ACC112 (cell line): ENCODE results near the gene RBM22.

Experiments
- H2AFZ ChIP-seq: fragments of 200-600 bp; sonication (generic); one replicate; pipeline ENCODE4 v1.6.0; 2017; ENCODE audit warnings: antibody characterized with exemption, low read length; ENCODE audit not compliant: unreplicated experiment
- H3K27ac ChIP-seq: fragments of 200-600 bp; sonication (generic); 2 replicates; pipeline ENCODE4 v1.5.1; 2014; ENCODE audit warnings: low read depth, mild to moderate bottlenecking, antibody characterized with exemption, low read length, moderate library complexity
- H3K27me3 ChIP-seq: fragments of 200-600 bp; sonication (generic); 2 replicates; pipeline ENCODE4 v1.6.1; 2014; ENCODE audit warnings: mild to moderate bottlenecking, antibody characterized with exemption, low read length, moderate library complexity, mixed read lengths; ENCODE audit not compliant: insufficient read depth
- H3K36me3 ChIP-seq: fragments of 200-600 bp; sonication (generic); 2 replicates; pipeline ENCODE4 v1.6.1; 2016; ENCODE audit warnings: mild to moderate bottlenecking, antibody characterized with exemption, low read length, moderate library complexity, mixed read lengths; ENCODE audit not compliant: insufficient read depth
- H3K4me1 ChIP-seq: fragments of 200-600 bp; sonication (generic); one replicate; pipeline ENCODE4 v1.6.1; 2016; ENCODE audit warnings: low read length, mixed read lengths; ENCODE audit not compliant: insufficient read depth, unreplicated experiment, control insufficient read depth
- H3K4me3 ChIP-seq: fragments of 200-600 bp; sonication (generic); 2 replicates; pipeline ENCODE4 v1.5.1; 2014; ENCODE audit warnings: mild to moderate bottlenecking, low read depth, low read length
- H3K79me2 ChIP-seq: fragments of 200-600 bp; sonication (generic); one replicate; pipeline ENCODE4 v1.6.0; 2016; ENCODE audit warnings: low read length; ENCODE audit not compliant: control insufficient read depth, unreplicated experiment, insufficient read depth

The RBM22 gene

GRCh38 chr5:150710165-150710564 lies 9.3 kb upstream of the RBM22 start:
- H2AFZ ChIP-seq = no peak overlapping the region
- H3K4me3 ChIP-seq = no peak overlapping the region
- no peak overlapping the region for H3K27ac ChIP-seq
- no peaks in the 10 kb centered on the region for H3K4me1 ChIP-seq
- H3K79me2 ChIP-seq = no peaks in the 10 kb centered on the region
- H3K36me3 ChIP-seq = peaks cover 28% of the 10 kb centered on the region
- no peaks in the 10 kb centered on the region for H3K27me3 ChIP-seq

- no peak overlapping the region for H3K4me3 ChIP-seq
- no peaks in the 10 kb centered on the region for H3K27me3 ChIP-seq
- H3K4me1 ChIP-seq = no peaks in the 10 kb centered on the region
- H3K79me2 ChIP-seq = no peaks in the 10 kb centered on the region
- H2AFZ ChIP-seq = no peak overlapping the region
- H3K27ac ChIP-seq = no peak overlapping the region
- H3K36me3 ChIP-seq = peaks cover 15% of the 10 kb centered on the region
These were observed 6.0 kb upstream of the RBM22 start for GRCh38 chr5:150706776-150707390.

GRCh38 chr5:150703762-150704161 lies 2.9 kb upstream of the RBM22 start:
- Histone ChIP-seq H3K27ac (no peak overlapping the region), H3K79me2 (peaks cover 21% of the 10 kb centered on the region), H3K4me1 (peaks cover 14% of the 10 kb centered on the region), H3K36me3 (peaks cover 8% of the 10 kb centered on the region; the same call in 1 of the 2 replicates), H3K4me3 (no peak overlapping the region), H2AFZ (no peak overlapping the region), H3K27me3 (no peaks in the 10 kb centered on the region)

GRCh38 chr5:150700246-150700593 lies 642 bp downstream of the RBM22 start:
- Histone ChIP-seq H2AFZ (no peak overlapping the region), H3K36me3 (peaks cover 34% of the 10 kb centered on the region), H3K79me2 (peaks cover 24% of the 10 kb centered on the region), H3K27ac (peak overlapping the region; percentile 78; the same call in 1 of the 2 replicates), H3K4me3 (peak overlapping the region; percentile 99), H3K27me3 (no peaks in the 10 kb centered on the region), H3K4me1 (peaks cover 16% of the 10 kb centered on the region)

GRCh38 chr5:150694612-150695011 lies 6.2 kb downstream of the RBM22 start:
- Histone ChIP-seq H3K4me3 (no peak overlapping the region), H3K36me3 (peaks cover 65% of the 10 kb centered on the region), H3K79me2 (peaks cover 12% of the 10 kb centered on the region), H2AFZ (no peak overlapping the region), H3K27ac (no peak overlapping the region), H3K27me3 (no peaks in the 10 kb centered on the region), H3K4me1 (peaks cover 21% of the 10 kb centered on the region)

GRCh38 chr5:150692276-150692675 lies 8.6 kb downstream of the RBM22 start:
- Histone ChIP-seq H3K4me3 (no peak overlapping the region), H3K27me3 (no peaks in the 10 kb centered on the region), H3K36me3 (peaks cover 48% of the 10 kb centered on the region), H3K4me1 (peaks cover 13% of the 10 kb centered on the region), H3K79me2 (no peaks in the 10 kb centered on the region), H3K27ac (no peak overlapping the region), H2AFZ (no peak overlapping the region)

GRCh38 chr5:150690760-150691159 lies 10.1 kb downstream of the RBM22 start:
- H3K36me3 ChIP-seq = peaks cover 37% of the 10 kb centered on the region
- no peak overlapping the region for H3K4me3 ChIP-seq
- no peak overlapping the region for H3K27ac ChIP-seq
- no peaks in the 10 kb centered on the region for H3K79me2 ChIP-seq
- no peak overlapping the region for H2AFZ ChIP-seq
- H3K4me1 ChIP-seq = peaks cover 13% of the 10 kb centered on the region
- H3K27me3 ChIP-seq = no peaks in the 10 kb centered on the region

GRCh38 chr5:150689120-150689519 lies 11.7 kb downstream of the RBM22 start:
- Histone ChIP-seq H3K79me2 (no peaks in the 10 kb centered on the region), H3K4me1 (no peaks in the 10 kb centered on the region), H3K27me3 (no peaks in the 10 kb centered on the region), H3K4me3 (no peak overlapping the region), H2AFZ (no peak overlapping the region), H3K27ac (no peak overlapping the region), H3K36me3 (peaks cover 23% of the 10 kb centered on the region; the same call in 1 of the 2 replicates)

GRCh38 chr5:150676578-150676977 lies 24.3 kb downstream of the RBM22 start:
- Histone ChIP-seq H3K4me1 (peaks cover 17% of the 10 kb centered on the region), H3K79me2 (no peaks in the 10 kb centered on the region), H2AFZ (no peak overlapping the region), H3K27ac (no peak overlapping the region), H3K36me3 (no peaks in the 10 kb centered on the region), H3K4me3 (no peak overlapping the region), H3K27me3 (peaks cover 5% of the 10 kb centered on the region; the same call in 1 of the 2 replicates)

- Histone ChIP-seq H3K4me1 (peaks cover 17% of the 10 kb centered on the region), H3K27me3 (peaks cover 12% of the 10 kb centered on the region; the same call in 1 of the 2 replicates), H3K36me3 (no peaks in the 10 kb centered on the region), H2AFZ (no peak overlapping the region), H3K27ac (no peak overlapping the region), H3K4me3 (no peak overlapping the region), H3K79me2 (no peaks in the 10 kb centered on the region)
These were observed 25.8 kb downstream of the RBM22 start for GRCh38 chr5:150675069-150675468.

- H3K4me3 ChIP-seq = no peak overlapping the region
- H3K27ac ChIP-seq = no peak overlapping the region
- no peaks in the 10 kb centered on the region for H3K79me2 ChIP-seq
- H3K4me1 ChIP-seq = peaks cover 17% of the 10 kb centered on the region
- H3K36me3 ChIP-seq = no peaks in the 10 kb centered on the region
- H3K27me3 ChIP-seq = peaks cover 12% of the 10 kb centered on the region; the same call in 1 of the 2 replicates
- H2AFZ ChIP-seq = no peak overlapping the region
These were observed 26.5 kb downstream of the RBM22 start for GRCh38 chr5:150674341-150674821.
